ENCODE data around the gene PDE7B. TPM values are rescaled to one million over a fixed set of nuclear protein-coding genes. Genes with fewer than 3 reads are reported as not detected.

Gene PDE7B
- total RNA-seq, 2 experiments from 2014 or later, result not detected

GRCh38 chr6:136022224-136022874, 170.8 kb downstream of the PDE7B start:
- Histone ChIP-seq H3K4me3 (ENCODE audit: low read depth, low read length, poor library complexity, severe bottlenecking) (no peak overlapping the region), H2AFZ (ENCODE audit: low read length) (no peak overlapping the region), H3K36me3 (ENCODE audit: insufficient read depth, low read length) (no peaks in the 10 kb centered on the region), H3K4me2 (ENCODE audit: low read length) (no peak overlapping the region), H3K9me3 (ENCODE audit: low read length) (no peaks in the 10 kb centered on the region), H3K79me2 (ENCODE audit: insufficient read depth, low read depth, low read length) (no peaks in the 10 kb centered on the region), H3K4me1 (ENCODE audit: insufficient read depth, low read length, poor library complexity, severe bottlenecking) (no peaks in the 10 kb centered on the region), H4K20me1 (ENCODE audit: insufficient read depth, low read length) (no peaks in the 10 kb centered on the region), H3K27ac (ENCODE audit: low read depth, low read length, poor library complexity, severe bottlenecking) (no peak overlapping the region), H3K9me2 (ENCODE audit: insufficient read depth, low read length) (no peaks in the 10 kb centered on the region)
- no peak for DNase-seq (ENCODE audit: low spot score)
- no TSS peak for BruUV-seq (replicated peaks)
- TF ChIP-seq CTCF (conservative IDR thresholded peaks at IDR 0.05; ENCODE audit: low read length), result no peak
- TF ChIP-seq EZH2phosphoT487 (IDR thresholded peaks at IDR 0.05; ENCODE audit: borderline replicate concordance, low read depth, low read length), result no peak
- intact Hi-C loops (cut with micrococcal nuclease; ENCODE audit: unreplicated experiment), result no loop called here
- ChIA-PET CTCF (ENCODE audit: unreplicated experiment) (interaction anchor here (0.6 kb wide), 1 partner anchor 452 kb away, joined by 3 read pairs; no protein-coding TSS in a partner anchor), POLR2A (interaction anchor here (0.7 kb wide), 1 partner anchor 522 kb away, joined by 3 read pairs; no protein-coding TSS in a partner anchor)

GRCh38 chr6:136024711-136025110, 173.2 kb downstream of the PDE7B start:
- intact Hi-C loops (cut with micrococcal nuclease; ENCODE audit: unreplicated experiment), result no loop called here

More at GRCh38 chr6:136024711-136025110, 173.2 kb downstream of the PDE7B start:
- ChIA-PET CTCF (ENCODE audit: unreplicated experiment) (no interaction called here), POLR2A (no interaction called here)
- no TSS peak for BruUV-seq (replicated peaks)
- no peaks in the 10 kb centered on the region for H3K4me1 ChIP-seq (ENCODE audit: insufficient read depth, low read length, poor library complexity, severe bottlenecking)
- H3K27ac ChIP-seq (ENCODE audit: low read depth, low read length, poor library complexity, severe bottlenecking), result no peak overlapping the region
- no peaks in the 10 kb centered on the region for H3K9me3 ChIP-seq (ENCODE audit: low read length)
- no peaks in the 10 kb centered on the region for H3K79me2 ChIP-seq (ENCODE audit: insufficient read depth, low read depth, low read length)
- no peaks in the 10 kb centered on the region for H3K36me3 ChIP-seq (ENCODE audit: insufficient read depth, low read length)
- no peak overlapping the region for H2AFZ ChIP-seq (ENCODE audit: low read length)
- no peak overlapping the region for H3K4me3 ChIP-seq (ENCODE audit: low read depth, low read length, poor library complexity, severe bottlenecking)
- no peaks in the 10 kb centered on the region for H3K9me2 ChIP-seq (ENCODE audit: insufficient read depth, low read length)
- no peak overlapping the region for H3K4me2 ChIP-seq (ENCODE audit: low read length)
- no peak for TF ChIP-seq EZH2phosphoT487 (IDR thresholded peaks at IDR 0.05; ENCODE audit: borderline replicate concordance, low read depth, low read length)
- no peak for TF ChIP-seq CTCF (conservative IDR thresholded peaks at IDR 0.05; ENCODE audit: low read length)
- H4K20me1 ChIP-seq (ENCODE audit: insufficient read depth, low read length), result no peaks in the 10 kb centered on the region
- DNase-seq (ENCODE audit: low spot score), result no peak

All from OCI-LY7 (cell line).